IPS DF 6.9 (cell line): ENCODE results near the gene TSPAN2.

Experiments
- DNase-seq: peaks from one replicate; pipeline ENCODE4 v3.0.0-alpha.2; 2013; ENCODE audit warnings: low read depth, low spot score
- H3K27ac ChIP-seq: one replicate; pipeline ENCODE4 v1.5.1; 2013; ENCODE audit warnings: low read length, control low read depth
- H3K27me3 ChIP-seq: 2 replicates; pipeline ENCODE4 v1.6.1; 2013; ENCODE audit warnings: mild to moderate bottlenecking, low read length; ENCODE audit not compliant: control insufficient read depth, insufficient read depth
- H3K36me3 ChIP-seq: 2 replicates; pipeline ENCODE4 v1.6.1; 2013; ENCODE audit warnings: low read length; ENCODE audit not compliant: control insufficient read depth, insufficient read depth
- H3K4me1 ChIP-seq: 2 replicates; pipeline ENCODE4 v1.6.1; 2013; ENCODE audit warnings: low read length; ENCODE audit not compliant: control insufficient read depth, insufficient read depth
- H3K4me3 ChIP-seq: 2 replicates; pipeline ENCODE4 v1.5.1; 2013; ENCODE audit warnings: mild to moderate bottlenecking, low read length
- H3K9me3 ChIP-seq: 2 replicates; pipeline ENCODE4 v1.6.1; 2013; ENCODE audit warnings: low read length, inconsistent platforms; ENCODE audit not compliant: control insufficient read depth, insufficient read depth
- WGBS: extraction: QIAGEN DNeasy Blood & Tissue Kit; methylation state at CpG from one replicate; pipeline ENCODE4 v1.1.7; 2013; ENCODE audit warnings: mixed read lengths, missing lambda C conversion rate; ENCODE audit not compliant: insufficient read length, insufficient coverage; 5-methylcytosine and 5-hydroxymethylcytosine counted together

TSPAN2 gene

DNA sequence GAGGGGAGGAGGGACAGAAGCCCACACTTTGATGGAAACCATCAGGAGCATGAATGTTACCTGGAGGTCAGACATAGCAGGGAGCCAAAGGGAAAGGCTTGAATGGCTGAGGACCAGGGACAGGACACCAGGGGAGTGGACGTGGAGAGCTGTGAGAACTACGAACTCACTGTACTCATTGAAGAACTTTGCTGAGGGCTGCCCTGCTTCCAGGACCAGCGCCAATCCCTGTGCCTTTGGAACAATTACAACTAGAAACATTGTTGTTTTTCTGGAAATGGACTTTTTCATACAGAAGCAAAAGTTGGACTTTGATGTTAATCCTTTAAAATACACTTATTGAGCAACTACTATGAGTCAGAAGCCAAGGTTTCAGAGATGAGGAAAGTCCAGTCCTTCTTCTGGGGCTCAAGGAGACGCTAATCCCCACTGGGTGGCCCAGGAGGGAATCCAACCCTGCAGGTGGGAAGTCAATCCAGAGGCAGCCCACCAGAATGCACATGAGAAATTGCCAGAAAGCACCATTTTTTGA is 12.9 kb downstream of the TSPAN2 start:
- H3K27ac ChIP-seq: no peak overlapping the region
- H3K4me3 ChIP-seq: no peak overlapping the region
- no peaks in the 10 kb centered on the region for H3K4me1 ChIP-seq
- no peaks in the 10 kb centered on the region for H3K9me3 ChIP-seq
- no peak for DNase-seq
- no peaks in the 10 kb centered on the region for H3K36me3 ChIP-seq
- H3K27me3 ChIP-seq: no peaks in the 10 kb centered on the region
- WGBS: no CpG with 5 or more reads among the region's 4 CpGs

DNA sequence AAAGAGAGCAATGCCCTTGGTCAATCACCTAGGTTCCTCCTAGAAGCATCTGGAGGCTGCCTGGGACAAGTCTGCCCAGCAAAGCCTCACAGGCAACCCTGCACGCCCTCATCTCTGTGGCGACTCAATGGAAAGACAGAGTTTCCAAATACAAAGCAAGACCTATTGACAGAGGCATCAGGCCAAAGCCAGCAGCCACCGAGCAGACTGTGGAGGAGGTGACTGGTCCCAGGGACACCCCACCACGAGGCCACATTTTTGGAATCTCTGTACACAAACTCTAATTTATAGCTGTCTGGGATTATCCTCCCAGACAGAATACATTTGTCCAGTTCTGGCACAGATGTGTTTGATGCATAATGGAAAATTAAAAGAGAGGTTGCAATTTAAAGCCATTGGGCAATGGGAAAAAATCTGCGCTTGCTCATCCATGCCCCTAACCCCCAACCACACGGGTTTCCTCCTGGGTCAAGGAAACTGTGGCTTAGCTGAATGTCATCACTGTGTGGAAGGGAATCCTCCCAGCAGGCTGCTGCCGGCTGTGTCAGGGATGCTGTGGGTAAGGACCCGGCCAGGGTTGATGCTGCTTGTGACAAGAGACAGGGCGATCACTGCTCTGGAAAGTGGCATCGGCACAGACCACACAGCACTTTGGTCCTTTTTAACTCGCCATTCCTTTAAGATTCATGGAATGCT is 14.3 kb downstream of the TSPAN2 start:
- H3K4me3 ChIP-seq: no peak overlapping the region
- H3K27me3 ChIP-seq: no peaks in the 10 kb centered on the region
- DNase-seq: no peak
- no peaks in the 10 kb centered on the region for H3K4me1 ChIP-seq
- WGBS: no CpG with 5 or more reads among the region's 11 CpGs
- H3K27ac ChIP-seq: no peak overlapping the region
- no peaks in the 10 kb centered on the region for H3K36me3 ChIP-seq
- H3K9me3 ChIP-seq: no peaks in the 10 kb centered on the region

DNA sequence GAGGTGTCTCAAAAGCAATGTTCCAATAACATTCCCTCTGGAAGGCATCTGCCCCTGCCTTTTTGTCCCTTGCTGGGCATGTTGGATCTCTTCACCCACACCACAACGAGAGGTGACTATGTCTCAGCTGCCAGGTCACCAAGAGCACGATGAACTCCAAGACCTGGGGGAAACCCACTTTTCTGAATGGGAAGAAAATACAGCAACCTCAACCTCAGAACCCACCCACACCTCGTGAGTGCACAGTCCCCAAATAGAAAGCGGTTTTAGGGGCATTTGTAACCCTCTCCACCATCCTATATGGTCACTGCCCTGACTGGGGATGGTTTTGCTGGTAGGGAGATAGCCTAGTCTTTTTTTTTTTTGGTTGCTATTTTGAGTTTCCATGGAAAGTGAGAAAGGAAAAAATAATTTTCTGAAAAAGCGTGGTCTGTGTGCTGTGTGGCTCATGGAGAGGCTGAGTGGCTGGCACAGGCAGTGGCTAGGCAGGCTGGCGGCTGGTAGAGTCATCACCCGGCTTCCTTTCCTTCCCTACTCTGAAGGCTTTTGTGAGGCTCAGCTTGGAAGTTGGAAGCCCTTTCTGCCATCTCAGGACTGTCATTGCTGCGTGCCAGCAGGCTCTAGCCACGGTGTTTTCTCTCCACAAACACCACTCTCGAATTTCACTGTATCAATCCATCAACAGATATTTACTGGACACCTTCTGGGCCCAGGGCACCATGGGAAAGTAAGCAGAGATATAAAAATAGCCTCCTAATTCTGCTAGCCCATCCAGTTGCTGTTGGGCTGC is 15.8 kb downstream of the TSPAN2 start:
- H3K36me3 ChIP-seq: no peaks in the 10 kb centered on the region
- no peak overlapping the region for H3K4me3 ChIP-seq
- no peaks in the 10 kb centered on the region for H3K9me3 ChIP-seq
- H3K4me1 ChIP-seq: no peaks in the 10 kb centered on the region
- no CpG with 5 or more reads among the region's 10 CpGs for WGBS
- H3K27me3 ChIP-seq: no peaks in the 10 kb centered on the region
- no peak for DNase-seq
- H3K27ac ChIP-seq: no peak overlapping the region

DNA sequence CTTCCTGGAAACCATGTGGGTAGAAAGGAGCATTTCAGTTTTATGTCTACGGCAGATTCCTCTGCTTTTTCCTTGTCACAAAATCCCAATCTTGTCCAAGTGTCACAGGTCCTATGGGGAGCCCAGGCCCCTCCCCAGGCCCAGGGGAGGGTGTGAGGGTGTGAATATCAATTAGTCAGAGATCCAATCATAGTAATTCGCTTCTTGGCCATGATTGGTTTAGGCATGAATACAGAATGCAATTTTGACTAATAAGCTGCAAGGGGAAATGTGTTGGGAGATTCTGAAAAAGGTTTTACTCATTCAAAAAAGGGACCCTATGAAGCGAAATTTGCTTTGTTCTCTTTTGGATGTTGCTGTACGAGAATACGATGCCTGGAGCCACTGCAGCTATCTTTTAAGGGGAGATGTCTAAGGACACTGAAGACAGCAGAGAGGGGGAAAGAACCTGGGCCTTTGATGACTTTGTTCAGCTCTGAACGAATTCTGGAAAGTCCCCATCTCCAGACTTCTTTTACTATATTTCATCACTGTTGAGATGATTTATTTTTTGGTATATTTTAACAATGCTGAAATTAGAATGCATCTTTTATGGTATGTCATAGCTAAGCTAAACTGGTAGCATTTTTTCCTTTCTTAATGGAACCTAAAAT is 18.2 kb downstream of the TSPAN2 start:
- no peak for DNase-seq
- Histone ChIP-seq H3K27ac (no peak overlapping the region), H3K4me3 (no peak overlapping the region), H3K9me3 (no peaks in the 10 kb centered on the region), H3K27me3 (no peaks in the 10 kb centered on the region), H3K36me3 (no peaks in the 10 kb centered on the region), H3K4me1 (no peaks in the 10 kb centered on the region)
- WGBS: no CpG with 5 or more reads among the region's 6 CpGs

DNA sequence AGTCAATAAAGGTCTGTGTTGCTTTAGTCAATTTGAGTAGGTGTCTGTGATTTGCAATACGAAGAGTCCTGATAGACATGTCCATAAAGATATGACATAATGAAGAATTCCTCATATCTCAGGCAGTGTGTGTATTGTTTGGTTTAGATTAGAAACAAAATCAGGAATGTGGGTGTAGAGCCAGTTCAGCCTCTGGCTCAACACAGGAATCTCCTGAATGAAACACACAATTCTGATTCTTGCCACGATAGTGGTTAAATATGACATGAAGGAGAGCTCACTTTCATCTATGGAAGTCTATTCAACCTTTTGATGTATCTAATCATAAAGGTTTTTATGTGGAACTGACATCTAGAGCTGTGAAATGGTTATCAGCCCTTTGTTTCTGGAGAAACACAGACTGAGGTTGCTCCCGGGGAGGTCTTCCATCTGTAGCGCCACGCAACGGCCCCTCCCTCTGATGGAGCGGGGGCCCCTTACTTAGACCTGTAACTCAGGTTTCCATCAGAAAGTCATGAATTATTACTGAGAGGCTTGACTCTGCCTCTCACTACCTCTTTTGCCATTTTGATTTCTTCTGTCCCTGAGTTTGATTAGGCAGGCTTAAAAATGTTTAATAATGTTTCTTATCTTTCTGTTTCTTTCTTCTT is 19.5 kb downstream of the TSPAN2 start:
- no peaks in the 10 kb centered on the region for H3K36me3 ChIP-seq
- no peak overlapping the region for H3K4me3 ChIP-seq
- H3K9me3 ChIP-seq: no peaks in the 10 kb centered on the region
- H3K27me3 ChIP-seq: no peaks in the 10 kb centered on the region
- WGBS: no CpG with 5 or more reads among the region's 7 CpGs
- no peak for DNase-seq
- no peak overlapping the region for H3K27ac ChIP-seq
- no peaks in the 10 kb centered on the region for H3K4me1 ChIP-seq

DNA sequence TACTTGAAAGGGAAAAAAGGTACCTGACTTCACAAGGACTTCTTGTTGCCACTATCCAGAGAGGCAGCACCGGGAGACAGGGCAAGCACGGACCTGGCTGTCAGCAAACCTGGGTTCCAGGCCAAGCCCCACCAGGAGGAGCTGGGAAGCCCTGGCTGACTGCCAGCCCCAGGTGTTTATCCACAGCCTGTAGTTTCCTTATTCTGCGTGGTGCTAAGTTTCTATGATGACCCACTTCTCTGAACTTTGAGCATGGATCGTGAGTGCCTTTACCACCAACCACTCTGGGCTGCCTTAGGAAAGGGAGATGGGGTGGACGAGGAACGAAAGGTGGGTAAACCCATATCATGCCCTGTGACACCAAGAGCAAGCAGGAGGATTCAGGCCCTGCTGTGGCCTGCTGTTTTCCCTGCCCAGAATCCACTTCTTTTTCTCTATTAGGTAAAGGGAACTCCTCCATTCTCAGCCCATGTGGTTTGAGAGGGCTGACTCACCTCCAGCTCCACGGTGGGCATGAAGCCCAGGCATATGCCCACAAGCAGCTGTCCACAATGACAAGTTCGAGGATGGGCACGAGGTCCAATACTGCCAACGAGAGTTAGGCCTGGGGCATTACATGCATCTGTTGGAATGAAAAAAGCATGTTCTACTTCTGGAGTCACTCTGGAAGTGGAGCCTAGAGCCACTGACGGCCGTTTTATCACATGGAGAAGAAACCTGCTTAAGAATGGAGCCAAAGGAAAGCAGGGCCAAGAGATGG is 20.3 kb downstream of the TSPAN2 start:
- no CpG with 5 or more reads among the region's 12 CpGs for WGBS
- Histone ChIP-seq H3K4me1 (no peaks in the 10 kb centered on the region), H3K27ac (no peak overlapping the region), H3K4me3 (no peak overlapping the region), H3K9me3 (no peaks in the 10 kb centered on the region), H3K36me3 (no peaks in the 10 kb centered on the region), H3K27me3 (no peaks in the 10 kb centered on the region)
- DNase-seq: no peak

GRCh38 chr1:115067161-115067859 is 22.0 kb downstream of the TSPAN2 start:
- no CpG with 5 or more reads among the region's 8 CpGs for WGBS
- Histone ChIP-seq H3K4me1 (no peaks in the 10 kb centered on the region), H3K27me3 (no peaks in the 10 kb centered on the region), H3K9me3 (no peaks in the 10 kb centered on the region), H3K27ac (no peak overlapping the region), H3K36me3 (no peaks in the 10 kb centered on the region), H3K4me3 (no peak overlapping the region)
- DNase-seq: no peak

GRCh38 chr1:115065021-115065420 is 24.3 kb downstream of the TSPAN2 start:
- no peak for DNase-seq
- no CpG with 5 or more reads among the region's 6 CpGs for WGBS
- no peak overlapping the region for H3K4me3 ChIP-seq
- H3K9me3 ChIP-seq: no peaks in the 10 kb centered on the region
- no peaks in the 10 kb centered on the region for H3K27me3 ChIP-seq
- no peak overlapping the region for H3K27ac ChIP-seq
- H3K36me3 ChIP-seq: no peaks in the 10 kb centered on the region
- H3K4me1 ChIP-seq: no peaks in the 10 kb centered on the region

DNA sequence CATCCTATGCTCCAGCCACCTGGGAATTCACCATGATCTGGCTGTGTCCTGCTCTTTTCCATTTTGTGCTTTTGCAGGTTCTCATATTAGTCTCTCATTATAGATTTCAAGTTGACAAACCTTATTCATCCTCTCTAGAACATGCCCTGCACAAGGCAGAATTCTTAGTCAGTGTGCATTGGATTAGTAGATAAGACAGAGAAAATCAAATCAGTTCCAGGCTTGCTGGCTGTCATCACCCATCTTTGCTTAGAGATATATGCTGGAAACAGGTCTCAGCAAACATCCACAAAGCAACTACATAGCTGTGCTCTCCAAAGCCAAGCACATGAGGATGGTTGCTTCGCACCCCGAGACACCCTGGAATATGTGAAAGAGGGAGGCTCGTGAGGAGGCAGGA is 24.8 kb downstream of the TSPAN2 start:
- no peak for DNase-seq
- Histone ChIP-seq H3K27ac (no peak overlapping the region), H3K4me1 (no peaks in the 10 kb centered on the region), H3K27me3 (no peaks in the 10 kb centered on the region), H3K4me3 (no peak overlapping the region), H3K9me3 (no peaks in the 10 kb centered on the region), H3K36me3 (no peaks in the 10 kb centered on the region)
- no CpG with 5 or more reads among the region's 3 CpGs for WGBS
